Fibroblast of skin of right biceps (primary cell): ENCODE data around the gene ADRM1.
A peak's percentile ranks its signal among the peaks of the same experiment; 100 is the strongest.

Experiments
- DNase-seq: peaks from one replicate; pipeline ENCODE4 v3.0.0-alpha.2; 2013

Gene ADRM1

DNA sequence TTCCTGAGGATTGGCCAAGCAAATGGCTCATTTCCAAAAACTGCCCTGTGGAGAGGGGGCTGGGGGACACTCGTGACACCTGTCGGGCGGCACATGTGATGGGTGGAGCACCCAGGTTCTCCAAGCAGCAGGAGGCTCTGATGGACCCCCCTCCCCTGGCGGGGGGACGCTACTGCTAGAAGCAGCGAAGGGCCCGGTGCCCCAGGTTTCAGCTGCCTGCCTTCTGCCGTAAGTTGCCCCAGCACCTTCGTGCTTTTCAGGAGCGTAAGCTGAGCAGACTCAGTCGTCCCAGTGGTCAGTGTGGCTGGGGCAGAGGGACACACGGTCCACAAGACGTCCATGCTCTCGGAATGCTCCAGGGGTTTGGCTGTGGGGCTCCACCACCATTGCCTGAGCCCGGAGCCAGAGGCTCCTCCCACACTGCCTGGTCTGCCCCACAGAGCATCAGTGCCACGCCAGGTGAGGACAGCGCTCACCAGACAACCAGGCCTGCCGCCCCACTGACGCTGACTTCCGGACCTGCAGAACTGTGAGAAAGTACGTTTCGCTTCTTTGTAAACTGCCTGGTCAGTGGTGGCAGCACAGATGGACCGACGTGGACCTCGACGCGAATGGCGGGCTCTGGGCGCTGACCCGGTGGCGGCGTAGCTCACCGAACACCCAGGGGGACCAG is 4.1 kb upstream of the ADRM1 start:
- DNase-seq = no peak

DNA sequence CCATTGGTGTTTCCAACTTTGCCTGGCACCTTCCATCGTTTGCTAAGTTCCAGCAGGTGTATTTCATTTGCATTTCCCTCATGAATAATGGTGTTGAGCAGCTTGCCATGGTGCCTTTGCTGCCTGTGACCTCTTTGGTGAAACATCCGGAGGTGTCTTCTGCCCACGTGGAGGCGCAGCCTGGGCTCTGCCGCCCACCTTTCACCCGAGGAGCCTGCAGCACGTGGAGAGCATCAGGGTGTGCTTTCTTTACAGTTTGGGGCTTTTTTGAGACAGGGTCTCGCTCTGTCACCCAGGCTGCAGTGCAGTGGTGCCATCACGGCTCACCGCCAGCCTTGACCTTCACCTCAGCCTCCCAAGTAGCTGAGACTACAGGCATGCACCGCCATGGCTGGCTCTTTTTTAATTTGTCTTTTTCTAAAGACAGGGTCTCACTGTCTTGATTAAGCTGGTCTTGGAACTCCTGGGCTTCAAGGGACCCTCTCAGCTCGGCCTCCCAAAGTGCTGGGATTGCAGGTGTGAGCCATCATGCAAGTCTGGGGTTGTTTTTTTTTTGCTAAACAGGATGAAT is 3.0 kb upstream of the ADRM1 start:
- DNase-seq = no peak

DNA sequence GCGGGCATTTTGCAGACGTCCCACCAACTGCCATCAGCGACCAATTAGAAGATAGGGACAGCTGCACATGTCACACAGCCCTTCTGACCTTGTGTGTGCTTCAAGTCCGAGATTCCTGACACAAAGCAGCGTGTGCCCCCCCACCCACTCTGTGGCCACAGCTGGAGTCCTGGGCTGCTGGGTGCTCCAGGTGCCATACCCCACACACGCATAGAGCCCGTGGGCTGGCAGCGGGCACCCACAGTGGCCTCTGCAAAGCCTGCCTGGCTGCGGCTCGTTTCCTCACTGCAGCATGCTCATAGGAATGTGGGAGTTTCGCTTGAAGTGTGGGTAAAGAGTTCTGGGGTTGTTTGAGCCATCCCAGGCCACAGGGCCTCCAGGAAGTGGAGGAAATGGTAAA is 2.5 kb upstream of the ADRM1 start:
- no peak for DNase-seq

DNA sequence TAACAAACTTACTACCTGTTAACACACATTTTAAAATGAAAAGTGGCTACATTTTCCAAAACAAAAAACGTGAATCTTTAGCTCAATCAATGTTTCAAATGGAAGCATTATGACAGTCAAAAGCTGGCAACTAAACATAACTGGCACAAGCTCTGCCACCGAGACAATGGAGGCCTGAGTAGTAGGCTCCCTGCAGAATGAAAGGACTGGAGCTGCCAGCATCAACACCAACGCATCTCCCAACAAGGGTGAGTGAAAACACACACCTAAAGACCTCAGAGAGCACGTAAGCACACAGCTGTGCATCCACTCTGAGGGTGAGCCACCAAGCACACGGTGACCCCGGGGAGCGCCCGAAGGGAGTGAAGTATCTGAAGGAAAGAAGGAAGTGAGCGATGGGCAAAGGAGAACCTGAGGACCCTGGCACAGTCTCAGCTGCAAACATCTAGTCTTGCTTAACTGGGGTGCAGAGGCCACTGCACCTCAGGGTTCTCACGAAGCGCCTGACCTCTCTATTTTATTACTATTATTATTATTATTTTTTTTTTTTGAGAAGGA is 1.6 kb upstream of the ADRM1 start:
- DNase-seq = no peak

DNA sequence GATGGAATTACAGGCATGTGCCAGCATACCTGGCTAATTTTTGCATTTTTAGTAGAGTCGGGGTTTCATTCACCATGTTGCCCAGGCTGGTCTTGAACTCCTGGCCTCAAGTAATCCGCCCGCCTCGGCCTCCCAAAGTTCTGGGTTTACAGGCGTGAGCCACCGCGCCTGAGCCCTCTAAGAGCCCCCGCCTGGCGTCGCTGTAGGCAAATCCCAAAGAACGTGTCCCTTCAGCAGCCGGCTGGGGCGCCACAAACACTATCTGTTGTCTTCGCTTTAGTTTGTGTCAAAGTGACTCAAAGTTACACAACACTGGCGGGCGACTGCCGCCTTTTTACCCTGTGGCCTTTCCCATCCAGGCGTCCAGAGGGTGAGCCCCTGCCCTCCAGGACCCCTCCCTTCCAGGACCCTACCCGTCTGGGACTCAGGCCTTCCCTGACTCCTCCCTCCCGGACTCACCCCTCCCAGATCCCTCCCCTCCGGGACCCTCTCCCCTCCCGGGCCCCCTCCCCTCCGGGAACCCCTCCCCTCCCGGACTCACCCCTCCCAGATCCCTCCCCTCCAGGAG is 940 bp upstream of the ADRM1 start:
- peak; percentile 94 for DNase-seq

DNA sequence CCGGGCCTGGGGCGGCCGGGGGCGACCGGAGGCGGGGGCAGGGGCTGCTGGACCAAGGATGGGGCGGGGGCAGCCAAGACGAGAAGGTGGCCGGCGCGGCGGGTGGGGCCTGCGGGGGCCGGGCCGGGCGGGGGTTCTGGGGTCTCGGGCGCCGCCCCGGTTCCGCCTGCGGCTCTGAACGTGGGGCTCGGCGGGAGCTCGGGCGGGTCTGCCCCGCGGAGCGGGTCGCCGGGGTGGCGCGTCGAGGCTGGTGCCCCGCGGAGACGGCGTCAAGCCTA is 204 bp downstream of the ADRM1 start:
- no peak for DNase-seq

DNA sequence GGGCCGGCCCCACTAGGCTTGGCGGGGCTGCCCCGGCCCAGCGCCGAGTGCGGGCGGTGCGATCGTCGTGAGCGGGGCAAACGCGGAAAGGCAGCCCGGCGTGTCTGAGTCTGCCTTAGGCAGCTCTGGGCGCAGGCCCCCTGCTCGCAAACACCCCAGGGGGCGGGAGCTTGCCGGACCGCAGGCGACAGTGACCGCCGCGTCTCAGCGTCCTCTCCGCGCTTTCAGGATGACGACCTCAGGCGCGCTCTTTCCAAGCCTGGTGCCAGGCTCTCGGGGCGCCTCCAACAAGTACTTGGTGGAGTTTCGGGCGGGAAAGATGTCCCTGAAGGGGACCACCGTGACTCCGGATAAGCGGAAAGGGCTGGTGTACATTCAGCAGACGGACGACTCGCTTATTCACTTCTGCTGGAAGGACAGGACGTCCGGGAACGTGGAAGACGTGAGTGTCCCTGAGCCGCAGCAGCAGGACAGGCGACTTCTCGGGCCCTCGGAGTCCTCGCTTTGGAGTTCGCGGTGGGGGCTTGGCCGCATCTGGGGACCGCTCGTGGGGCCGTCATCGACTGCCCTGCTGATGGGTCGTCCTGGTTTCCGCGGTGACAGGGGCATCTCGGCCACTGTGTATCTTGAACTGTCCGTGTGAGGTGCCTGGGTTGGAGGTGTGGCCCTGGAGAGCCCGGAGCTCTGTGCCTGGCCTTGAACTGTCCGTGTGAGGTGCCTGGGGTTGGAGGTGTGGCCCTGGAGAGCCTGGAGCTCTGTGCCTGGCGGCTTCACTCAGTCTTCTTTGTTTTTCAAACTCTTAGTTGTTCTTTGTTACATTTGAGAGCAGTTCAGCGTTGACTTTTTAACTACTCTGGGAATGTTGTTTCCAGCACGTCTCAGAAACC is 786 bp downstream of the ADRM1 start:
- no peak for DNase-seq

DNA sequence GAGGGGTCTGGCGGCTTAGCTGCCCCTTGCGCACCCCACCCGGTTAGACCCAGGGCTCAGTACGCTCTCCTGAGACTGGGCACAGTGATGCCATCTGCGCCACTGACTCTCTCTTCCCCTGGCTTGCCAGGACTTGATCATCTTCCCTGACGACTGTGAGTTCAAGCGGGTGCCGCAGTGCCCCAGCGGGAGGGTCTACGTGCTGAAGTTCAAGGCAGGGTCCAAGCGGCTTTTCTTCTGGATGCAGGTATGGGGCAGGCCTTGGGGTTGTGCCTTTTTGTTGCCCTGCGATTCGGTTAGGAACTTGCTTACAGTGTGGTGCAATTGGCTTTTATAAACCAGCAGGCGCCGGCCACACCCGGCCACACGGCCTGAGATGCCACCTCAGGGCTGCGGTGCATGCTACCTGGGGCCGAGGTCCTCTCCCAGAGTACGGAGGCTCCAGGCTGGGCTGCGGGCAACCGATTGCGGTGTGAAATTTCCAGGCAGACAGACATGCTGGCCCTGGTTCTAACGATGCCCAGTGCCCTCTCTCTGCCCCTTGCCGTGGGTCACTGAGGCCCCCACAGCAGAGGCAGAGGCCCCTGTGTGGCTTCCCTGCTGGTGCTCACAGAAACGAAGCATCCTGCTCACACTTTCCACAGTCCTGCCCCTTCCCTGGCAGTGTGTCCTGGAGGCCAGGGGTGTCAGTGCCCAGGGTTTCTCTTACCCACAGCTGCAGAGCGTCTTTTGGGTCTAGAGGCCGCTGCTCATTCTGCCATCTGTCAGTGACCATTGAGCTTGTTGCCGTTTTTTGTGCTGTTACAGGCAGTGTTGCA is 1.7 kb downstream of the ADRM1 start:
- no peak for DNase-seq

DNA sequence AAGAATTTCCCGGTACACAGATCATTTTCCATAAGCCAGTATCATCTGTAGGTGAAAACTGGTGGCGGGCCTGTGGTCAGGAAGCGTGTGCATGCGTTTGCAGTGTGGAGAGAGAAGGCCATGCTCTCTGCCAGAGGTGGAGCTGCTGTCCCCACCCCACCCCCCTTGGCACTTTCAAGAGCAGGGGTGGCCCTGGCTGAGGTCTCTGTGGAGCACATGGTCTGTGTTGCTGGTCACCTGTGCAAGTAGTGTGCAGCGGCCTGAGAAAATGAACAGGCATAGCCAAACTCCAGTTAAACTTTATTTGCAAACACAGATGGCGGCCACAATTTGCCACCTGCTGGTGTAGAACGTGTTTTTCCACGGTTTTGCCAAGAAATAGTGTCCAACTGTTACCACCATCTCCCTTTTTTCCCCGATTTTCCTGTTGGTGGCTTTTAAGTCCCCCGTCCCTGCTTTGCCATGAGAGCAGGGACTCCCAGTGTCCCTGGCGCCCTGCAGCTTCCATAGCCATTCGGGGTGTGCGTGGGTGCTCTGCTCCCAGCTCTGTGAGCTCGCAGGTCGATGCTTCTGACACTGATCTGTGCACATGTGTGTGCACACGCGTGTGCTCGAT is 2.5 kb downstream of the ADRM1 start:
- no peak for DNase-seq

DNA sequence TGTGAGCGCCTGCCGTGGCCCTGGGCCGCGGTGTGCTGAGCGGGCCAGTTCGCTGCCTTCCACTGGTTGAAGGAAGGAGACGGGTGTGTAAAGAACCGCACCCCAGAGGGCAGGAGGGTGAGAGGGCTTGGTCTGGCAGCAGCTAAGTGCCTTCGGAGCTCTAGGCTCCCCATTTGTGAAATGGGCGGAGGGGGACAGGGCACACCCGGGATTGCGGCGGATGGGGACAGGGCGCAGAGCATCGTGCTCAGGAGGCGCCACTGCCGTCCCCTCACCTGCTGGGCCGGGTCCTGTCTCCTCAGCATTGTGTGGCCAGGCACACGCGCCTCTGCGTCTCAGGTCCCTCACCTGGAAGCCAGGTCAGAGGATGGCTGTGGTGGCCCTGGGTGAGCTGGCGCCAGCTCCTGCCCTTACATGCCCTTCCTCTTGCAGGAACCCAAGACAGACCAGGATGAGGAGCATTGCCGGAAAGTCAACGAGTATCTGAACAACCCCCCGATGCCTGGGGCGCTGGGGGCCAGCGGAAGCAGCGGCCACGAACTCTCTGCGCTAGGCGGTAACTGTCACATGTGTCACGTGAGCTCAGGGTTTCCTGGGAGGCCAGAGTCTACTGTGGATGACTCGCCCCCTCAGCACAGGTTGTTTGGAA is 3.1 kb downstream of the ADRM1 start:
- DNase-seq = no peak

DNA sequence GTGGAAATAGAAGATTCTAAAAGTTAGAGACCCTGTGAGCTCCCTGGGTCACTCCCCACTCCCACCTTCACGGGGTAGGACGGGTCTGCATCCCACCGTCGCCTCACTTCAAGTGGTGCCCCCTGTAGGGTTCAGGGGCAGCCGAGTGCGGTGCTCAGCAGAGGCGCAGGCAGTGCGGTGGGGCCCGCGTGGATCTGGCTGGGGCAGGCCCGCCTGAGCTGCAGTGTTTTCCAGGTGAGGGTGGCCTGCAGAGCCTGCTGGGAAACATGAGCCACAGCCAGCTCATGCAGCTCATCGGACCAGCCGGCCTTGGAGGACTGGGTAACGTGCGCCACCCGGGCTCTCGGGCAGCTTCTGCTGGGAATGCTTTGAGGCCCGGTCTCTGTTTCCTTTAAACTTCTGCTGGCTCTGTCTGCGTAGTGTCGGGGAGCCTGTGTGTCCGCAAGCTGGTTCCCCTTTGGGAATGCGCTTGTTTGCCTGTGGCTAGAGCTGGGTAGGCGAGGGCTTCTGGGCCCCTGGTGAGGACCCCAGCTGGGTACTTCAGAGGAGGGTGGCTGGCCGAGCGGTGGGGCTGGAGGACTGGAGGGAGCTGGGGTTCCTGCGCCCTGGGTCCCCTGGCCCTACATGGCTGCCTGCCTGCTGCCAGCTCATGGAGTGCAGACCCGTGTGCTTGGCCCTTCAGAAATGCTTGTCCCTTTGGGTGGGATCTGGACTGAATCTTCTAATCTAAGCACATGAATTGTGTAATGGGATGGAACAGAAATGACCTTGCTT is 3.8 kb downstream of the ADRM1 start:
- DNase-seq = no peak

DNA sequence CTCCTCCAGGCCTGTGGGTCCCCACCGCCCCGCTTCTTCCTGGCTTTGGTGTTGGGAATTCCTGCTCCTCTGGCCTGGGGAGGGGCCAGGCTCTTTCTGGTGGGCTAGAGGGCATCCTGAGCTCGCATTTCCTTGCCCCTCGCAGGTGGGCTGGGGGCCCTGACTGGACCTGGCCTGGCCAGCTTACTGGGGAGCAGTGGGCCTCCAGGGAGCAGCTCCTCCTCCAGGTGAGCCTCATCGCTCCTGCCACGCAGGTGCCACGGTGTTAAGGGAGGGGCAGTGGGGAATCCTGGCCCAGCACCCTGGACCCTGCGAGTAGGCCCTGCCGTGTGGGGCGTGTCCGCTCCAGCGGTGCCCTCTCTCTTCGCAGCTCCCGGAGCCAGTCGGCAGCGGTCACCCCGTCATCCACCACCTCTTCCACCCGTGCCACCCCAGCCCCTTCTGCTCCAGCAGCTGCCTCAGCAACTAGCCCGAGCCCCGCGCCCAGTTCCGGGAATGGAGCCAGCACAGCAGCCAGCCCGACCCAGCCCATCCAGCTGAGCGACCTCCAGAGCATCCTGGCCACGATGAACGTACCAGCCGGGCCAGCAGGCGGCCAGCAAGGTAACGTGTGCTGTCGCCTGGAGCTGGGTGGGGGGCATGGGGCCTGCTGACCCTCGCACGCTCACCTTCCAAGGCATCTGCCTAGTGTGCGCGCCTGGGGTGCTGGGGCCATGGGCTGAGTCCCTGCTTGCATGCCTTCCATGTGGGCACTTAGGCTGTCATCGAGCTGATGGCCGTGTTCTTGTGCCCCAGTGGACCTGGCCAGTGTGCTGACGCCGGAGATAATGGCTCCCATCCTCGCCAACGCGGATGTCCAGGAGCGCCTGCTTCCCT is 4.7 kb downstream of the ADRM1 start:
- DNase-seq = no peak

DNA sequence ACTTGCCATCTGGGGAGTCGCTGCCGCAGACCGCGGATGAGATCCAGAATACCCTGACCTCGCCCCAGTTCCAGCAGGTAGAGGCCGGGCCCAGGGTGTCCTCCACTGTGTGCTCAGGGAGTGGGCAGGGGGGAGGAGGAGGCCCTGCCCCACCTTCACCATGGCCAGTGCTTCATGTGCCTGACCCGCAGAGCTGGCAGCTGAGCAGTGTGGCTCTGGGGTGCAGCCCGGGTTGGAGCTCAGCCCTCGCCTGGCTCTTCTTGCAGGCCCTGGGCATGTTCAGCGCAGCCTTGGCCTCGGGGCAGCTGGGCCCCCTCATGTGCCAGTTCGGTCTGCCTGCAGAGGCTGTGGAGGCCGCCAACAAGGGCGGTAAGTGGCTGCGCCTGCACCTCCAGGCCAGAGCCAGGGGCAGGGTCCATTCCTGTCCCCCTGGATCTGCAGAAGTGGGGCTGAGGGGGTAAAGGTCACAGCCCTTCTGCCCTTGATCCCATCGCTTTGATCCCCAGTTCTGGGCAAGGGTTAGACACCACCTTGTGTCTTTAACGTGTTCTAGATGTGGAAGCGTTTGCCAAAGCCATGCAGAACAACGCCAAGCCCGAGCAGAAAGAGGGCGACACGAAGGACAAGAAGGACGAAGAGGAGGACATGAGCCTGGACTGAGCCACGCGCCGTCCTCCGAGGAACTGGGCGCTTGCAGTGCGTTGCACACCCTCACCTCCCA is 5.5 kb downstream of the ADRM1 start:
- DNase-seq = no peak

DNA sequence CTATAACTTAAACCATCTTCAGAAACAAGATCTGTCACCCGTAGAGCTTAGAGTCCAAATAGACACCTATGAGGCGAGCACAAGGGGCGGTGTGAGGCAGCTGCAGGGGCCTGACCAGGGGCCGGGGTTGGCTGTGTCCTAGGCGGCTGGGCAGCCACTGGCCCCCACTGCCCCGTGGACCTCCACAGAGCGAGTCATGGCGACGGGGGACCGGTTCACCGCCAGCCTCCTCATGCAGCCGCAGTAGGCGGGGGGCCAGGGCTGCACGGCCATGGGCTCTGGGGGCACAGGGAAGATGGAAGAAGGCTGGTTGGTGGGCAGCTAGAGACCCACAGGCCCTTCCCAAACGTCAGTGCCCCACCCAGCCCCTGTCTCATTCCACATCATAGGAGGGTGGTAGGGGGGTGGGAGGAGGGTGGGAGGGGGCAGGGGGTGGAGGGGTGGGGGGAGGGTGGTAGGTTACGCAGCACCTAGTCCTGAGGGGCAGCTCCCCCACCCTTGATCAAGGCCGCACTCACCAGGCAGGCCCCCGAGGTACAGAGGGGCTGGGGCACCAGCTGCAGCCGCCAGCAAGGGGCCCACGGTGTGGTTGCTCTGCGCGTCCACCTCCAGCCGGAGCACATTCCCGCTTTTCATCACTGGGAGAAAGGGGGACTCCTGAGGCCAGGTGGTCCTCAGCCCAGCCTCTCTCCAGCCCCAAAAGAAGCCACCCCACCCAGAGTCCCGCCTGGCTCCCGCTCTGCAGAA is 6.6 kb downstream of the ADRM1 start:
- no peak for DNase-seq

DNA sequence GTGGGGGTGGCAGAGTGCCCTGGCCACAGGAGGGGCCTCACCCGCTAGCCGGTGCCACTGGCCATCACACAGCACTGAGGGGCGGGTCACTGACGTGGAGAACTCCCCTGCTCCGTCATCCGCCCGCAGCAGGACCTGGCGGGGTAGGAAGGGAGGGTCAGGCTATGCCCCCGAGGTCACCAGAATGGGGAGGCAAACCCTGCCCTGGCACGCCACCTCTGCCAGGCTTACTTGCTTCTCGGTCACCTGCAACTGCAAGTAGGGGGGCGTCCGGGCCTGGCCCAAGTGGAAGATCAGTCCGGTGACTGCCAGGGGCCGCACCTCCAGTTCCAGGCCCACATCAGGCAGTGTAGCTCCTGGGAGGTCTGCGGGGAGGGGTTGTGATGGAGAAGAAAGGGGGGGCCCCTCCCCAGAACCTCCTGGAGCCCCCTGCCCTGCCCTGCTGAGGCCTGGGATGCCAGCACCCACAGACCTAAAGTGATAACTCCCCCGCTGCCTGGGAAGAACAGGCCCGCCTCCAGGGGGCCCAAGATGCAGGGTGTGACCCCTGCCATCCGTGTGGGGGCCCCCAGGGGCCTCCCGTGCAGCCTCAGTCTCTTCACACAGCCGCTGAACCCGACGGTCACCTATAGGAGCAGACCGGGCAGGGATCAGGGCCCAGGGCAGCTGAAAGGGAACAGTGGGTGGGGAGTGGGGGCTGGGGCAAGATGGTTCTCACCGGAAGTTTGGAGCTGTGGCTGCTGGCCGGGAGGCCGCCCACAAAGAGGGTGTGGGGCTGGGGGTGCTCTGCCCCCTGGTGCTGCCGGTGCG is 7.4 kb downstream of the ADRM1 start:
- no peak for DNase-seq

DNA sequence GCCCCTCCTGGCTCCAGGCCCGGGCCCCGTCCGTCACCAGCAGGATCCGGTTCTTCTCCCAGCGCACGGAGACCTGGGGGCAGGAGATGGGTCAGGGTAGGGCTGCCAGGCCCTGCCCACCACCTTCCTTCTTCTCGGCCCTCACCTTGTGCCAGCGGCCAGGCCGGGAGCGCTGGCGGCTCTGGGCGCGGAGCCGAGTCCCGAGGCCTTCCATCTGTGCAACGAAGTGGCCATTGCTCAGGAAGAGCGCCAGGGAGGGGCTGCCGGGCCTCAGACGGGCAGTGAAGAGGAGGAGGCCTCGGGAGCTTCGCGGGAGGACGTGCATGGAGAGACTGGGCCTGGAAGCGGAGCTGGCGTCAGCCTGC is 7.9 kb downstream of the ADRM1 start:
- no peak for DNase-seq

DNA sequence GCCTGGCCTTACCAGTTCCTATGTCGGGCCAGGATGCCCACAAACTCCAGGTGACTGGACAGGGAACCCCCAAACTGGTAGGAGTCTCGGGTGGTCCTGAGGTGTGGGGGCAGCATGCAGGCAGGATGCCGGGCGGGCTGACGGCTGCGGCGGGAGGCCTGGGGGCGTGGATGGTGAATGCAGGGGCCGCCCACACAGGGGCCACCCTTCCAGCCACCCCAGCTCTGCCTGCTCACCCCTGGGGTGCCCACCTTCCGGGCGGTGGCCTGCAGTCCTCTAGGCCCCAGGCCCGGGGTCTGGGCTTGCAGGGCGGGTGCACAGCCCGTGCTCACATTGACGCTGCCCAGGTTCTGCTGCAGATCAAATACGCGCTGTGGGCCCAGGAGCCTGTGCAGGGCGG is 8.4 kb downstream of the ADRM1 start:
- no peak for DNase-seq
